Fibroblast of lung (primary cell): Measurements from ENCODE around the gene SEC16A. TPM values are rescaled to one million over a fixed set of nuclear protein-coding genes. Genes with fewer than 3 reads are reported as not detected.

ENCODE experiments used
- DNase-seq, 2 donors: peaks; one replicate each; pipeline versions ENCODE4 v3.0.0 to v3.0.0-alpha.2; 2010; ENCODE audit warnings: low read depth in 2 of 2
- H2AFZ ChIP-seq: 2 replicates; pipeline ENCODE4 v1.5.1; 2012; ENCODE audit warnings: low read length, control low read depth, inconsistent platforms
- H3K27ac ChIP-seq: 2 replicates; pipeline ENCODE4 v1.5.1; 2011; ENCODE audit warnings: low read length, control low read depth; ENCODE audit not compliant: insufficient read depth
- H3K27me3 ChIP-seq: 2 replicates; pipeline ENCODE4 v1.5.1; 2011; ENCODE audit warnings: mild to moderate bottlenecking, low read length; ENCODE audit not compliant: control insufficient read depth, insufficient read depth
- H3K36me3 ChIP-seq: 2 replicates; pipeline ENCODE4 v1.5.1; 2011; ENCODE audit warnings: low read length; ENCODE audit not compliant: control insufficient read depth, insufficient read depth
- H3K4me1 ChIP-seq: 2 replicates; pipeline ENCODE4 v1.5.1; 2011; ENCODE audit warnings: low read length; ENCODE audit not compliant: control insufficient read depth, insufficient read depth; ENCODE audit errors: extremely low read depth
- H3K4me2 ChIP-seq: 2 replicates; pipeline ENCODE4 v1.5.1; 2011; ENCODE audit warnings: low read length, control low read depth; ENCODE audit not compliant: insufficient read depth; ENCODE audit errors: extremely low read depth
- H3K4me3 ChIP-seq, 4 experiments: fragments of 200-600 bp in 1 of 4; sonication (generic) in 1 of 4; replicated peaks in 1 of 4; 2 replicates each; pipeline ENCODE4 v1.5.1; 2011 to 2016; ENCODE audit warnings: low read length in 4 of 4, low read depth in 3 of 4, mild to moderate bottlenecking in 3 of 4, control low read depth in 2 of 4, inconsistent platforms in 1 of 4, mixed read lengths in 1 of 4; ENCODE audit not compliant: insufficient read depth in 1 of 4; ENCODE audit errors: control extremely low read depth in 1 of 4
- H3K79me2 ChIP-seq: 2 replicates; pipeline ENCODE4 v1.5.1; 2012; ENCODE audit warnings: mild to moderate bottlenecking, low read length, inconsistent platforms; ENCODE audit not compliant: control insufficient read depth, insufficient read depth
- H3K9ac ChIP-seq: 2 replicates; pipeline ENCODE4 v1.5.1; 2011; ENCODE audit warnings: mild to moderate bottlenecking, low read length, control low read depth; ENCODE audit not compliant: insufficient read depth
- H3K9me3 ChIP-seq: 2 replicates; pipeline ENCODE4 v1.5.1; 2012; ENCODE audit warnings: low read depth, low read length; ENCODE audit not compliant: control insufficient read depth, insufficient read depth
- H4K20me1 ChIP-seq: 2 replicates; pipeline ENCODE4 v1.5.1; 2011; ENCODE audit warnings: low read length; ENCODE audit not compliant: control insufficient read depth, insufficient read depth; ENCODE audit errors: extremely low read depth
- EZH2 ChIP-seq: IDR thresholded peaks from 2 replicates; pipeline ENCODE4 v1.5.1; 2012; ENCODE audit warnings: low read length, control low read depth, mild to moderate bottlenecking; ENCODE audit errors: missing control alignments
- polyA plus RNA-seq, 2 donors: library from polyadenylated mRNA; depleted of rRNA in 1 of 2; stranded (reverse) in 1 of 2; unstranded in 1 of 2; fragments of >200 nt; gene quantifications; 2 replicates each; pipeline ENCODE4 v1.2.1, GENCODE V29; 2011 to 2012; ENCODE audit warnings: missing spikeins in 1 of 2
- total RNA-seq: library from RNA; depleted of rRNA; stranded (reverse); fragments of >200 nt; gene quantifications from 2 replicates; pipeline ENCODE4 v1.2.1, GENCODE V29; 2014
- TF ChIP-seq, protein P1 (sequence below), 2 donors: IDR thresholded peaks in 1 of 2; conservative IDR thresholded peaks in 1 of 2; 1 replicate in 1 of 2; 2 replicates in 1 of 2; pipeline ENCODE4 v1.5.1; 2011 to 2012; ENCODE audit warnings: low read length in 2 of 2, control low read depth in 1 of 2, inconsistent platforms in 1 of 2, low read depth in 1 of 2, mild to moderate bottlenecking in 1 of 2

Gene SEC16A
- total and polyA plus RNA-seq, 2 donors (not counting 1 experiment from before 2014, with no cell fraction given): 17.8 to 23.9 TPM

DNA sequence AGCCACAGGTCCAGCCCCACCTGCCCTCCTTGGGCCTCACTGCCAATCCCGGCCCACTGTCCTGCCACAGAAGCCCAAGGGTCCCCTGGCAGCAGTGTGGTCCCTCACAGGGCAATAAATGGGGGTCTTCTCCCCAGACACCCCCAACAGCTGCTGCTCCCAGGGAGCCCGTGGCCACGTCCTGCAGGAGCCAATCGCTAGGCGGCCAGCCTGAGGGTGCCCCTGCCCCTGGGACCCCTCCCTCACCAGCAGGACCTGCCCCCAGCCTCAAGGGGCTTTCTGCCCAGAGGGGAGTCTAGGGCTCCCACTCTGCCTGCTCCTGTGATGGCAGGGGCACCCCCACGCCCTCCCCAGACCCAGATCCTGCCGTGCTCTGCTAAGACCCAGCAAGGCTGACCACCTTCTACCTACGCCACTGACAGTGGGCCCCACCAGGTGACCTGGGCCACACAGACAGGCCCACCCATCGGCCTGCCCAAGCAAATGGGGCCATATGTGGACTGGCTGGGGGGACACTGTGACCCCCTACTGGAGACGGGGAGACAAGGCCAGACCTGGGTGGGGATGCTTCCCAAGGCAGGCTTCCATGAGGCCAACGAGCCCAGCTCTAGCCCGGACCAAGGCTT, 46.0 kb upstream of the SEC16A start:
- Histone ChIP-seq H3K36me3 (peaks cover 2% of the 10 kb centered on the region), H3K27ac (no peak overlapping the region), H3K27me3 (no peaks in the 10 kb centered on the region), H3K9ac (no peak overlapping the region), H4K20me1 (no peaks in the 10 kb centered on the region), H3K4me1 (no peaks in the 10 kb centered on the region), H3K9me3 (no peaks in the 10 kb centered on the region), H2AFZ (no peak overlapping the region), H3K4me3 (no peak overlapping the region), H3K4me2 (no peak overlapping the region), H3K79me2 (peaks cover 16% of the 10 kb centered on the region)
- TF ChIP-seq, protein P1, sequence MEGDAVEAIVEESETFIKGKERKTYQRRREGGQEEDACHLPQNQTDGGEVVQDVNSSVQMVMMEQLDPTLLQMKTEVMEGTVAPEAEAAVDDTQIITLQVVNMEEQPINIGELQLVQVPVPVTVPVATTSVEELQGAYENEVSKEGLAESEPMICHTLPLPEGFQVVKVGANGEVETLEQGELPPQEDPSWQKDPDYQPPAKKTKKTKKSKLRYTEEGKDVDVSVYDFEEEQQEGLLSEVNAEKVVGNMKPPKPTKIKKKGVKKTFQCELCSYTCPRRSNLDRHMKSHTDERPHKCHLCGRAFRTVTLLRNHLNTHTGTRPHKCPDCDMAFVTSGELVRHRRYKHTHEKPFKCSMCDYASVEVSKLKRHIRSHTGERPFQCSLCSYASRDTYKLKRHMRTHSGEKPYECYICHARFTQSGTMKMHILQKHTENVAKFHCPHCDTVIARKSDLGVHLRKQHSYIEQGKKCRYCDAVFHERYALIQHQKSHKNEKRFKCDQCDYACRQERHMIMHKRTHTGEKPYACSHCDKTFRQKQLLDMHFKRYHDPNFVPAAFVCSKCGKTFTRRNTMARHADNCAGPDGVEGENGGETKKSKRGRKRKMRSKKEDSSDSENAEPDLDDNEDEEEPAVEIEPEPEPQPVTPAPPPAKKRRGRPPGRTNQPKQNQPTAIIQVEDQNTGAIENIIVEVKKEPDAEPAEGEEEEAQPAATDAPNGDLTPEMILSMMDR (conservative IDR thresholded peaks at IDR 0.05 in 1 of 2, IDR thresholded peaks at IDR 0.05 in 1 of 2; ENCODE audit: low read depth in 1 of 2, low read length in 2 of 2): no peak
- TF ChIP-seq EZH2: no peak
- no peak for DNase-seq

DNA sequence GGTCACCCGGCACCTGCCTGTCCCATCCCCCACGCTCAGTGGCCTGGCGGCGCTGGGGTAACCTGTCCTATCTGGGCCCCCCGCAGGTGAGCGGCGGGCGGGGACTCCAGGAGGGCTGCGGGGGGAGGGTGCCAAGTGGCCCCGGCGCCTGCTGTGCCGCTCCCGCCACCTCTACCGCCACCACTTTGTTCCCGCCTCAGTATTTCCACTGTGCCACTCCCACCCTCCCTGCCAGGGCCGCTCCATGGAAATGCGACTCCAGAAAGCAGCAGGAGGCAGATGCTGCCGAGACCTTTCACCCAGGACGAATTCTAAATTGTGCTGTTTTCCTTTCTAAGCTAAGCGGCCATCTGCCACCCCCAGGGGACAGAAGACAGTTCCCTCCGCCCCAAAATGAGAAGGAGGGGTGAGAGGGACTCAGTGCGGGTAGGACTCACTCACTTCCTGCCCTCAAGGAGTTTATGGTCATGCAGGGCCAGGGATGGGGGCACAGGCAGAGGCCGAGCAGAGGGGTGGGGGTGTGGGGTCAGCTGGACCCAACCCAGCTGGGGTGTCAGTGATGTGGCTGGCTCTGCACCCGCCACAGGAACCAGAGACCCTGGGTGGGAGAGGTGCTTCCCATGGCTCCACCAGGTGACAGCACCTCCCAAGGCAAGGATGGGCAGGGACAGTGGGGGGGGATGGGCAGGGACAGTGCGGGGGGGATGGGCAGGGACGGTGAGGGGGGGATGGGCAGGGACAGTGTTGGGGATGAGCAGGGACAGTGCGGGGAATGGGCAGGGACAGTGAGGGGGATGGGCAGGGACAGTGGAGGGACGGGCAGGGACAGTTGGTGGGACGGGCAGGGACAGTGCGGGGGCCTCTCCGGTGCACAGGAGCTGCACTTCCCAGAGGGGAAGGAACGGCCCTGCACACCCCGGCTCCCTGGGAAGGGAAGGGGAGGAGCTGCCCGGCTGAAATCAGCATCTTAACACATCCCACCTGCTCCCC, 45.2 kb upstream of the SEC16A start:
- Histone ChIP-seq H3K4me1 (no peaks in the 10 kb centered on the region), H3K79me2 (peaks cover 13% of the 10 kb centered on the region), H3K4me2 (no peak overlapping the region), H3K9ac (no peak overlapping the region), H3K4me3 (no peak overlapping the region), H4K20me1 (no peaks in the 10 kb centered on the region), H3K36me3 (no peaks in the 10 kb centered on the region), H3K27me3 (no peaks in the 10 kb centered on the region), H3K9me3 (no peaks in the 10 kb centered on the region), H2AFZ (no peak overlapping the region), H3K27ac (no peak overlapping the region)
- no peak for TF ChIP-seq EZH2
- TF ChIP-seq, protein P1 (conservative IDR thresholded peaks at IDR 0.05 in 1 of 2, IDR thresholded peaks at IDR 0.05 in 1 of 2; ENCODE audit: low read depth in 1 of 2, low read length in 2 of 2): no peak
- no peak for DNase-seq

DNA sequence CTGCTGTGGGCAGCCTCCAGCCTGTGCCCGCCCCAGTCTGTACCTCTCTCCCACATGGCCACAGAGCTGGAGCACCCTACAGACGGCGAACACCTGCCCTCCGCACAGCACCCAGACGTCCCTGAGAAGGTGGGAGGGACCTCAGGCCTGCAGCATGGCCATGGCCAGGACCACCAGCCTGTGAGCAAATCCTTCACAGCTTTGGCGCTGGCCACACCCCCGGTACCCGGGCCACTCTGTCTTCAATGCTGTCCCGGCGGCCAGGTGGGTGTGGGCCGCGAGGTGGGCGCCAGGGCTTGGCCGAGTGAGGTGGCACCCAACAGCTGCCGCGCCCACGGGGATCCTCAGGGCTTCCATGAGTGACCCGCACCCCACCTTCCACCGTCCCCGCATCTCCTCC, 44.3 kb upstream of the SEC16A start:
- Histone ChIP-seq H3K4me3 (no peak overlapping the region), H3K27ac (no peak overlapping the region), H3K9ac (no peak overlapping the region), H3K4me1 (no peaks in the 10 kb centered on the region), H3K4me2 (no peak overlapping the region), H3K9me3 (no peaks in the 10 kb centered on the region), H2AFZ (no peak overlapping the region), H4K20me1 (no peaks in the 10 kb centered on the region), H3K79me2 (peaks cover 13% of the 10 kb centered on the region), H3K27me3 (no peaks in the 10 kb centered on the region), H3K36me3 (no peaks in the 10 kb centered on the region)
- no peak for TF ChIP-seq EZH2
- no peak for DNase-seq
